Skin of body (tissue), 2 donors: ENCODE measurements around the gene P2RY14. TPM values are rescaled to one million over a fixed set of nuclear protein-coding genes. Genes with fewer than 3 reads are reported as not detected.

ENCODE experiments used
- DNase-seq: peaks from one replicate; lab custom pipeline; 2025; lab: John Stamatoyannopoulos, UW
- total RNA-seq: library from RNA; depleted of rRNA; stranded (reverse); fragments of >200 nt; gene quantifications from one replicate; pipeline ENCODE4 v1.2.3, GENCODE V29; 2014

Gene P2RY14
- total RNA-seq = 3.3 TPM

DNA sequence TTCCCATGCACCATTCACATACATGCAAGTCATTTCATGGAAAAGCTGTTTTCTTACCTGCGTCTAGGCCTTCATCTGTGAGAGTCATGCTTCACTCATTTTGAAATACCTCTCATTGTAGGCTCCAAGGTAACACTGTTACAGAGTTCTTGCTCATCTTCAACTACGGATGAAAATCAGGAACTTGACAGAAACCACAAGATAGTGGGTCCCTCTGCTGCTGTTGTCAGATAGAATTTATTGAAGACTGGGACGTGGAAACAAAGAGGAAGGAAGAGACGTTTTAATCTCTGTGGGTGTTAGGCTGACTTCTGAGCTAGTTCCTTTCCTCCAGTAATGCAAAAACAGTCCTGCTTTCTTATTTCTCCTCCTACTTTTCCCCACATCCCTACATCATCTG lies at the start of gene P2RY14:
P2RY14 (minus strand) TSS at position 313 of the 400 bp plus-strand sequence. CDS start 64,226 bp downstream, outside the sequence.
- DNase-seq = peak; percentile 7

DNA sequence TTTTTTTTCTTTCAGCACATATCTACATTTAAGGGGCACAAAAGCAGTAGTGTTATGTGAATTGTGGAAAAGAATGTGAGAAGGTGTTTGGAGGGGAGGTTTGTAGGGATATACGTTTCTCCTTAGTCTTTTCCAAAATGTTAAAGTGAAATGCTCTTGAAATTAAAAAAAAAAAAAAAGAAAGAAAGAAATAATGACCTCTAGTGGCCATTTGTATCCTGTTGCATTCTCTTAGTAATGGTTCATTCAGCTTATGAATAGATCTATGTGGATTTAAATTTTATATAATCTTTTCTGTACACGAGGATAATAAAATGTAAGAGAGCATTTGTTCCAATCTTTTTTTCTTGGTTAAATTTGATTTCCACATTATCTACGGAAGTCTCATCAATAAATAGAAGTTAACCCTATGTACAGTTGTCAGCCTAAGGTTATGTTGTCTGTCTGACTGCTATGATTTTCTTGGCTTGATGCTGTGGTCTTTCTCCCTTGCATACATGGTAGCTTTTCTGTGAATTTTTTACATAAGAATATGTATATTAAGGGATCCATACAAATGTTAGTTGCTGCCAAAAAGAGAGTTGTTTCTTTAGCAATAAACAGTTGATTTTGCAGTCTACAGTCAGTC lies 49.3 kb upstream of the P2RY14 start:
- no peak for DNase-seq

GRCh38 chr3:151322511-151322910 lies 44.2 kb upstream of the P2RY14 start:
- DNase-seq = no peak

- DNase-seq = no peak
Observed at GRCh38 chr3:151321526-151321925, 43.2 kb upstream of the P2RY14 start.

DNA sequence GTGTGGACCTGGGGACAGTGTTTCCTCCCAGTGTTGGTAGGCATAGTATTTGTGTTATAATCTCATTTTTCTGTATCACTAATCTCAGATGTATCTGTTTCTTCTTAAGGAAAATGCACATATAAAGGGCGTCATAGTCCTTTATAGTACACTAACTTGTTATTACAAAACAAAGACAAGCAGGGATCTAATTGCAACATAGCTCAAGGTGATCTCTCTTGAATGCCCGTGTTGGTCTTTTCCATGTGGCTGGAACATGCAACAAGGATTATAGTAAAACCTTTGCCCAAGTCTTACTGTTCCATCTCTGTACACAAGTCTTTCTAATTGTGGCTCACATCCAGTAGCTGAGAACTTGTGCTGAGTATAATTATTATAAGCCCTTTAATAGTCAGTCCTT lies 41.8 kb upstream of the P2RY14 start:
- DNase-seq = no peak

- no peak for DNase-seq
Observed at GRCh38 chr3:151319628-151320027, 41.3 kb upstream of the P2RY14 start.

DNA sequence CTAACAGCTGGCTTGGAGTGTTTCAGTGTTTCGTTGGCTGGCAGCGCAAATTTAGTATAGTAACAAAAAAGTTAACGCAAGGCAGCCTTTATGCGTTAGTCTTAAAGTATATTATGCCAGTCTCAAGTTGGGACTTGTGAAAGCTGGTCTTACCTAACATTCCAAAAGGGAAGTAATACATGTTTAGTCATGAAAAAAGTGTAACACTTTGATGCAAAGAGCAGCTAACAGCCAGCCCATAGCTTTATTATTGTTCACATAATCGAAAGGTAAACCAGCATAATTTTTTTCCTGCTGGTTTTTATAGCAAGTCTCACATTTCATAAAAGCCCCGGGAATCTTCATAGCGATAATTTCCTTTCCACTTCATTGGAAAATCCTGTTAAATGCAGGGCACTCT lies 40.6 kb upstream of the P2RY14 start:
- DNase-seq = no peak

DNA sequence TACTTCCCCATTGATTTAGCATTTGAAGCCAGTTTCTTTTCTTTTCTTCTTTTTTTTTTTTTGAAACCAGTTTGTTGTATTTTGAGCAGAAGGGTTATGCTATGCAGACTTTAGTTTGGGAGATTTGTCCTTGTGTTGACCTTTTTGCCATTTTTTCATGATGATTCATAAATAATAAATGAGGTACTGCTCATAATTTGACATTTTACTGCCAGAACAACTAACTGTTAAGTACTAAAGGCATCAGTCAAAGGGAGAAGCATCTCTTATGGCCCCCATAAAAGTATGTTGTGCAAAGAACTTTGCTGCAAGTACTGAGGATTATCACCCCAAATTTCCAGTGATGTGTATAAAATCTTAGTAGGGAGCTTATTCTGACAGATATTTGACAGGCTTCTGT lies 40.0 kb upstream of the P2RY14 start:
- DNase-seq = no peak

GRCh38 chr3:151316267-151316991 lies 38.1 kb upstream of the P2RY14 start, which contains the start of gene GPR87:
Gene GPR87 (minus strand): TSS chr3:151316820. CDS start chr3:151300100, 16,720 bp downstream.
- no peak for DNase-seq

GRCh38 chr3:151315846-151316245 lies 37.5 kb upstream of the P2RY14 start:
- DNase-seq = no peak

- no peak for DNase-seq
Observed at GRCh38 chr3:151315136-151315535, 36.8 kb upstream of the P2RY14 start.

DNA sequence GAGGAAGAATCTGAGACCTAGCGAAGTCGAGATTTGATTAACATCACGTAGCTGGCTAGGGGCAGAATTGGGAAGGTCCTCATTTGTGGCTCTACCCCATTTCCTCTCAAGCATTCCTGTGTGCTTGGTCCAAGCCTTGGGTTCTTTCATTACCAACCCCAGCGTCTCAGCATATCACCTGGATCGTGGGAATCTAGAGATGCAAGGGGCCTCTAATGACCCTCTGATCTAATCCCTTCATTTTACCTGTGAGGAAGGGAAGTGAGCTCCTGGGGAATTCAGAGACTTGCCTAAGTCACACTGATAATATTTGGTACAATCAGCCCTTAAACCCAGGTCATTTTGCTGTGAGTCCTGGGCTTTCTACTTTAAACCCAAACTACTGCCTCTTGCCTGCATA lies 36.3 kb upstream of the P2RY14 start:
- DNase-seq = no peak

DNA sequence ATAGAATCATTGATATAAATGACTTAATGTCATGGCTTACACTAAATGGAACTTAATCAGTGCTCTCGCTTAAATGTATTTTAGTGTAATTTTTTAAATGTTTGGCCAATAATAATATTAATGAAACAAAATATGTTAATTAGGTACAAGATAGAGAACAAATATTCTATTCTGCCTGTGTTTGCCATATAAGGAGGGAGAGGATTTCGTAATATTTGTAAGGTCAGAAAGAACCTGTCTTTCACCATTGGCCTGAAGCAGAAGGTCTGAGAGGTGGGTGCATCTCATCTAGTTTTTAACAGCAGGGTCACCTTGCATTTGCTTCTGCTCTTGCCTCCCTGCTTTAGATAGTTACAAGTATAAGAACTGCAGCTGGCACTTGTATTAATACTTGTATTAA lies 35.8 kb upstream of the P2RY14 start:
- no peak for DNase-seq

DNA sequence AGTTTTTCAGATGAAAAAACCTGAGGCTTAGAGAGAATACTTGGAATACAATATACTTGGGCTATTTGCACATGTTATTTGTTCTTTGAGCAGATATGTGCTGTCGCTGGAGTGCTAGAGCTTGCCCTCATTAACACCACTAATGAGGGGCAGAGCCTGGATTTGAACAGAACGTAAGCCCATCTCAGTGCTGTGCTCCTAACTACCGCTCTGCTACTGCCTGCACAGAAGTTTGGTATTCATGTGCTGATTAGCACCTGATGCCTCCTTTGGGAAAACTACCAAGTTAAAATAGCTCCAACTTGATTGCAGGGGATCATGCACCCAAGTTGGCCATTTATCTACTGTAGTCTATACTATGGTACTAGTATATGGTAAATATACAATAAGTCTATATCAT lies 34.6 kb upstream of the P2RY14 start:
- no peak for DNase-seq

GRCh38 chr3:151309566-151309965 lies 31.2 kb upstream of the P2RY14 start:
- no peak for DNase-seq

GRCh38 chr3:151307583-151308488 lies 29.5 kb upstream of the P2RY14 start:
- DNase-seq = no peak

GRCh38 chr3:151307131-151307530 lies 28.8 kb upstream of the P2RY14 start:
- no peak for DNase-seq

DNA sequence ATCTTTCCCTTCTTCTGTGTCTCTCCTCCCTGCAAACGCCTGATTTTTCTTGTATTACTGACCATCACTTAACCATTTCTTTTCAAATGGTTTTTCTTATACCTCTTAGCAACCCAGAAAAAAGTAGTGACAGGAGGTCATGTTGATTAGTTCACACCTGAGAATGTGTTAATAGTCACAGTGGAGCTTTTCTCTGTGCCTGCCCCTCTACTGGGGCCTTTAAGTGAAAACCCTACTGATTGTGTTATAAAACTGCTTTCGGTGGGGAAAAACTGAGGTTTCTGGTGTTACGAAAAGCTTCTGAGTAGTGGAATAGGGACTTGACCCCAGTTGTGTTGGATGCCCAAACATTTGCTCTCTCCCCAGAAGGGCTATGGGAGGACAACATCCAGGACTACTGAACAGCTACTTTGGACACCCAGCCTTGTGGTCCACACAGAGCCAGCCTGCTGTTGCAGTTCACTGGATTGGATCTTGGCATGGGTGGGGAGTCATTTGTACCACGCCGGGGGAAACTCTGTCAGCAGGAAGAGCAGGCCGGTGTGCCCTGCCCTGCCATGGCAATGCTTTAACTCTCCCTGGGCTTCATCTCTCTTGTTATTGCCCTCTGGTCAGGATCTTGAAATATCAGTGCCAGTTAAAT lies 27.9 kb upstream of the P2RY14 start:
- no peak for DNase-seq

DNA sequence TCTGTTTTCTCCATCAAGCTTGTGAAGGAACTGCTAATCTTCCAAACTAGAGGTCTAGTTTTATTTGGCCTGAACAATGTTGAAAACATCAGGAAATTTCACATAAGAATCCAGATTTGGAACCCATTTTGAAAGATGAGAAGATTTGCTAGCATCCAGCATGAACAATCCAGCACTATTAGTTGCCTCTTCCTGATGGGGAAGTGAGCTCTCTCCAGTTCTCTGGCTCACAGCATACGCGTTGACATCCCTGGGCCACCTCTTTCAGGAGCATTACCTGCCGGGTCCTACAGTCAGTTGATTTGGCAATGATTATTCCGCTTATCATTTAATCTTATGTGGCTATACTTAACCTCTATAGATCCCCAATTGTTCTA lies 27.4 kb upstream of the P2RY14 start:
- DNase-seq = no peak

DNA sequence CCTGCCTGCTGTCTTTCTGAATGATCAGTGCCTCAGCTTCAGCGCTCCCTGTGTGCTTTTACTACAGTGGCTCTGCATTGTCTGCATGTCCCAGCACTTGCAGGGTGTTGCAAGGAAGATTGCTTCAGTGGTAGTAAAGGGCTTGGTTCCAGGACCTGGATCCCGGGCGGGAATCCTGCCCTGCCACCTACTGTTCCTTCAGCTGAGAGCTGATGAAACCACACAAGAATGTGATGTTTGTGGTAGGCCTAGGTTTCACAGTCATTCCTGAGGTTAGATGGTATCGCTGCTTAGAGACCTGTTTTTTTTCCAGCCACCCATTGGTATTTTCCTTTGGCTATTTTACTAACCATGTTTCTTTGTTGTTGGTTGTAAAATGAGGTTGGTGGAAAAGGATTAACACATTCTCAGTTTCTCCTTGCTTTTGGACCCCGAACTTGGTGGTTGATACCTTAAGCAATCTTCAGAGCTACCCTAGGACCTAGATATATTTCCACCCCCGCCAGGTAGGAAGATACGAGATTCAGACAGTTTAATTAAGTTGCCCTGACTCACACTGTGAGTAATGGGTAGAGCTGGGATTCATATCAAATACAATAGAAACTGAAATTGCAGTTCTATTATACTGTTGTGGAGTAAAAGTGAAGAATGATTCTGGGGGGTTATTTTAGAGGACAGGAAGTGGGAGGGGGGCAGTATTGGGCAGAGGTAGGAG lies 26.9 kb upstream of the P2RY14 start:
- peak; percentile 26 for DNase-seq

GRCh38 chr3:151303751-151304150 lies 25.4 kb upstream of the P2RY14 start:
- no peak for DNase-seq
